ENCODE data around the gene SCAF4. TPM values are rescaled to one million over a fixed set of nuclear protein-coding genes. Genes with fewer than 3 reads are reported as not detected.
A peak's percentile ranks its signal among the peaks of the same experiment; 100 is the strongest.
"Not testable (repeated sequence)": the region's sequence is repeated elsewhere in the genome, so short reads cannot be mapped to it uniquely, and the experiment has no call there.

SCAF4 gene
- total RNA-seq, 1 experiment from 2014 or later: 41.9 TPM

DNA sequence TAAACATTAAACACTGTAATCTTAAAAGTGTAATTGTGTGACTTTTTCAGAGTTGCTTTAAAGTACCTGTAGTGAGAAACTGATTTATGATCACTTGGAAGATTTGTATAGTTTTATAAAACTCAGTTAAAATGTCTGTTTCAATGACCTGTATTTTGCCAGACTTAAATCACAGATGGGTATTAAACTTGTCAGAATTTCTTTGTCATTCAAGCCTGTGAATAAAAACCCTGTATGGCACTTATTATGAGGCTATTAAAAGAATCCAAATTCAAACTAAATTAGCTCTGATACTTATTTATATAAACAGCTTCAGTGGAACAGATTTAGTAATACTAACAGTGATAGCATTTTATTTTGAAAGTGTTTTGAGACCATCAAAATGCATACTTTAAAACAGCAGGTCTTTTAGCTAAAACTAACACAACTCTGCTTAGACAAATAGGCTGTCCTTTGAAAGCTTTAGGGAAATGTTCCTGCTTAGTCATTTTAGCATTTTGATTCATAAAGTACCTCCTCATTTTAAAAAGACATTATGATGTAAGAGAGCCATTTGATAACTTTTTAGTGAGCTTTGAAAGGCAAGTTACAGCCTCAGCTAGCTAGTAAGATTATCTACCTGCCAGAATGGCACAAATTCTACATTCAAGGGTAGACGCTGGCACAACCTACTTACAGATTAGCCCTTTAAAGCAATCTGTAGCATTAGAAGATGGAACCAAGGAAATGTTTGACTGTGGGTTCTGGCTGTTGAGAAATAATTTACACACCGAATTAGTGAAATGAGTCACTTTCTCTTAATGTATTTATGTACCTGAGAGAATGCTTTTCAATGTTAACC is 63.0 kb downstream of the SCAF4 start:
- H3K36me3 Mint-ChIP-seq (ENCODE audit: insufficient read depth, unreplicated experiment): peaks cover 79% of the 10 kb centered on the region
- peak overlapping the region; percentile 40 for H3K27ac Mint-ChIP-seq (ENCODE audit: low read depth, unreplicated experiment)
- TF ChIP-seq, protein P1, sequence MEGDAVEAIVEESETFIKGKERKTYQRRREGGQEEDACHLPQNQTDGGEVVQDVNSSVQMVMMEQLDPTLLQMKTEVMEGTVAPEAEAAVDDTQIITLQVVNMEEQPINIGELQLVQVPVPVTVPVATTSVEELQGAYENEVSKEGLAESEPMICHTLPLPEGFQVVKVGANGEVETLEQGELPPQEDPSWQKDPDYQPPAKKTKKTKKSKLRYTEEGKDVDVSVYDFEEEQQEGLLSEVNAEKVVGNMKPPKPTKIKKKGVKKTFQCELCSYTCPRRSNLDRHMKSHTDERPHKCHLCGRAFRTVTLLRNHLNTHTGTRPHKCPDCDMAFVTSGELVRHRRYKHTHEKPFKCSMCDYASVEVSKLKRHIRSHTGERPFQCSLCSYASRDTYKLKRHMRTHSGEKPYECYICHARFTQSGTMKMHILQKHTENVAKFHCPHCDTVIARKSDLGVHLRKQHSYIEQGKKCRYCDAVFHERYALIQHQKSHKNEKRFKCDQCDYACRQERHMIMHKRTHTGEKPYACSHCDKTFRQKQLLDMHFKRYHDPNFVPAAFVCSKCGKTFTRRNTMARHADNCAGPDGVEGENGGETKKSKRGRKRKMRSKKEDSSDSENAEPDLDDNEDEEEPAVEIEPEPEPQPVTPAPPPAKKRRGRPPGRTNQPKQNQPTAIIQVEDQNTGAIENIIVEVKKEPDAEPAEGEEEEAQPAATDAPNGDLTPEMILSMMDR (IDR thresholded peaks at IDR 0.05; ENCODE audit: unreplicated experiment): no peak
- H3K27me3 Mint-ChIP-seq (ENCODE audit: insufficient read depth, unreplicated experiment): no peaks in the 10 kb centered on the region
- H3K9me3 Mint-ChIP-seq (ENCODE audit: unreplicated experiment): no peaks in the 10 kb centered on the region
- H3K4me1 Mint-ChIP-seq (ENCODE audit: insufficient read depth, unreplicated experiment): peaks cover 17% of the 10 kb centered on the region
- no peak for DNase-seq (ENCODE audit: unreplicated experiment)
- H3K4me3 Mint-ChIP-seq (ENCODE audit: unreplicated experiment): no peak overlapping the region
- BruUV-seq (replicated peaks): no TSS peak
- intact Hi-C loops (cut with micrococcal nuclease): no loop called here
- ChIA-PET POLR2A (interaction anchor here (1.0 to 1.9 kb wide), 7 partner anchors 9 to 470 kb away, joined by 4 to 5 read pairs (median 4); partner anchors contain the start of gene SOD1), CTCF (interaction anchor here (0.6 kb wide), 1 partner anchor 488 kb away, joined by 3 read pairs; no protein-coding TSS in a partner anchor)

GRCh38 chr21:31667639-31668038 is 64.3 kb downstream of the SCAF4 start:
- Mint-ChIP-seq H3K4me1 (ENCODE audit: insufficient read depth, unreplicated experiment) (peaks cover 17% of the 10 kb centered on the region), H3K9me3 (ENCODE audit: unreplicated experiment) (no peaks in the 10 kb centered on the region), H3K4me3 (ENCODE audit: unreplicated experiment) (no peak overlapping the region), H3K27ac (ENCODE audit: low read depth, unreplicated experiment) (no peak overlapping the region), H3K27me3 (ENCODE audit: insufficient read depth, unreplicated experiment) (no peaks in the 10 kb centered on the region), H3K36me3 (ENCODE audit: insufficient read depth, unreplicated experiment) (peaks cover 91% of the 10 kb centered on the region)
- ChIA-PET POLR2A (interaction anchor here (0.9 kb wide), 1 partner anchor 9 kb away, joined by 3 read pairs; no protein-coding TSS in a partner anchor), CTCF (no interaction called here)
- intact Hi-C loops (cut with micrococcal nuclease): no loop called here
- TF ChIP-seq, protein P1 (IDR thresholded peaks at IDR 0.05; ENCODE audit: unreplicated experiment): no peak
- BruUV-seq (replicated peaks): no TSS peak
- DNase-seq (ENCODE audit: unreplicated experiment): no peak

DNA sequence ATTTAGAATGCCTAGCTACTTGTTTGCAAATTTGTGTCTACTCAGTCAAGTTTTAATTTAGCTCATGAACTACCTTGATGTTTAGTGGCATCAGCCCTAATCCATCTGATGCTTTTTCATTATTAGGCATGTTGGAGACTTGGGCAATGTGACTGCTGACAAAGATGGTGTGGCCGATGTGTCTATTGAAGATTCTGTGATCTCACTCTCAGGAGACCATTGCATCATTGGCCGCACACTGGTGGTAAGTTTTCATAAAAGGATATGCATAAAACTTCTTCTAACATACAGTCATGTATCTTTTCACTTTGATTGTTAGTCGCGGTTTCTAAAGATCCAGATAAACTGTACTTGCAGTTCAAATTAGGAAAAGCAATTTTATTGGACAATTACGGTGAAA is 64.8 kb downstream of the SCAF4 start:
- peaks cover 17% of the 10 kb centered on the region for H3K4me1 Mint-ChIP-seq (ENCODE audit: insufficient read depth, unreplicated experiment)
- POLR2A ChIA-PET: interaction anchor here (0.7 to 1.7 kb wide), 4 partner anchors 8 to 1176 kb away, joined by 3 to 4 read pairs (median 3); no protein-coding TSS in a partner anchor
- no peak overlapping the region for H3K4me3 Mint-ChIP-seq (ENCODE audit: unreplicated experiment)
- intact Hi-C loops (cut with micrococcal nuclease): no loop called here
- CTCF ChIA-PET: interaction anchor here (0.5 kb wide), 2 partner anchors 457 to 610 kb away, joined by 3 to 4 read pairs; no protein-coding TSS in a partner anchor
- no peaks in the 10 kb centered on the region for H3K9me3 Mint-ChIP-seq (ENCODE audit: unreplicated experiment)
- no peak for DNase-seq (ENCODE audit: unreplicated experiment)
- no peaks in the 10 kb centered on the region for H3K27me3 Mint-ChIP-seq (ENCODE audit: insufficient read depth, unreplicated experiment)
- BruUV-seq (replicated peaks): no TSS peak
- H3K36me3 Mint-ChIP-seq (ENCODE audit: insufficient read depth, unreplicated experiment): peaks cover 97% of the 10 kb centered on the region
- TF ChIP-seq, protein P1 (IDR thresholded peaks at IDR 0.05; ENCODE audit: unreplicated experiment): no peak
- H3K27ac Mint-ChIP-seq (ENCODE audit: low read depth, unreplicated experiment): no peak overlapping the region

DNA sequence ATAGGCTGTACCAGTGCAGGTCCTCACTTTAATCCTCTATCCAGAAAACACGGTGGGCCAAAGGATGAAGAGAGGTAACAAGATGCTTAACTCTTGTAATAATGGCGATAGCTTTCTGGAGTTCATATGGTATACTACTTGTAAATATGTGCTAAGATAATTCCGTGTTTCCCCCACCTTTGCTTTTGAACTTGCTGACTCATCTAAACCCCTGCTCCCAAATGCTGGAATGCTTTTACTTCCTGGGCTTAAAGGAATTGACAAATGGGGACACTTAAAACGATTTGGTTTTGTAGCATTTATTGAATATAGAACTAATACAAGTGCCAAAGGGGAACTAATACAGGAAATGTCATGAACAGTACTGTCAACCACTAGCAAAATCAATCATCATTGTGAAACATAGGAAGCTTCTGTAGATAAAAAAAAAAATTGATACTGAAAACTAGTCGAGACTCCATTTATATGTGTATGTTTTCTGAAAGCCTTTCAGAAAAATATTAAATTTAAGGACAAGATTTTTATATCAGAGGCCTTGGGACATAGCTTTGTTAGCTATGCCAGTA is 65.4 kb downstream of the SCAF4 start:
- no peak overlapping the region for H3K4me3 Mint-ChIP-seq (ENCODE audit: unreplicated experiment)
- BruUV-seq (replicated peaks): no TSS peak
- H3K9me3 Mint-ChIP-seq (ENCODE audit: unreplicated experiment): no peaks in the 10 kb centered on the region
- TF ChIP-seq, protein P1 (IDR thresholded peaks at IDR 0.05; ENCODE audit: unreplicated experiment): no peak
- POLR2A ChIA-PET: interaction anchor here (0.7 to 1.7 kb wide), 4 partner anchors 9 to 1176 kb away, joined by 3 to 4 read pairs (median 3); no protein-coding TSS in a partner anchor
- H3K27ac Mint-ChIP-seq (ENCODE audit: low read depth, unreplicated experiment): no peak overlapping the region
- H3K36me3 Mint-ChIP-seq (ENCODE audit: insufficient read depth, unreplicated experiment): peaks cover 98% of the 10 kb centered on the region
- peaks cover 14% of the 10 kb centered on the region for H3K4me1 Mint-ChIP-seq (ENCODE audit: insufficient read depth, unreplicated experiment)
- CTCF ChIA-PET: interaction anchor here (0.5 to 0.7 kb wide), 4 partner anchors 38 to 1800 kb away, joined by 3 to 4 read pairs (median 3); no protein-coding TSS in a partner anchor
- no peak for DNase-seq (ENCODE audit: unreplicated experiment)
- H3K27me3 Mint-ChIP-seq (ENCODE audit: insufficient read depth, unreplicated experiment): no peaks in the 10 kb centered on the region
- intact Hi-C loops (cut with micrococcal nuclease): no loop called here

DNA sequence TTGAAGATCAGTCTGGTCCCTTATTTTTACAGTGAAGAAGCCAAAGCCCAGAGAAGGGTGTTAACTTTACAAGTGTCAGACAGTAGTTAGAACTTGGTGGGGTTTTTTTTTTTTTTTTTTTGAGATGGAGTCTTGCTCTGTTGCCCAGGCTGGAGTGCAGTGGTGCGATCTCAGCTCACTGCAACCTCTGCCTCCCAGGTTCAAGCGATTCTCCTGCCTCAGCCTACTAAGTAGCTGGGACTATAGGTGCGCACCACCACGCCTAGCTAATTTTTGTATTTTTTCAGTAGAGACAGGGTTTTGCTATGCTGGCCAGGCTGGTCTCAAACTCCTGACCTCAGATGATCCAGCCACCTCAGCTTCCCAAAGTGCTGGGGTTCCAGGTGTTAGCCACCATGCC is 66.0 kb downstream of the SCAF4 start:
- CTCF ChIA-PET: interaction anchor here (0.7 kb wide), 1 partner anchor 37 kb away, joined by 3 read pairs; no protein-coding TSS in a partner anchor
- intact Hi-C loops (cut with micrococcal nuclease): not testable (repeated sequence)

More for the DNA sequence above, 66.0 kb downstream of the SCAF4 start:
- not testable (repeated sequence) for BruUV-seq (replicated peaks); H3K27ac Mint-ChIP-seq (ENCODE audit: low read depth, unreplicated experiment); H3K27me3 Mint-ChIP-seq (ENCODE audit: insufficient read depth, unreplicated experiment); DNase-seq (ENCODE audit: unreplicated experiment); H3K4me3 Mint-ChIP-seq (ENCODE audit: unreplicated experiment); H3K9me3 Mint-ChIP-seq (ENCODE audit: unreplicated experiment)
- POLR2A ChIA-PET: interaction anchor here (1.0 to 1.7 kb wide), 2 partner anchors 9 to 10 kb away, joined by 3 to 4 read pairs; no protein-coding TSS in a partner anchor
- H3K4me1 Mint-ChIP-seq (ENCODE audit: insufficient read depth, unreplicated experiment): peaks cover 16% of the 10 kb centered on the region
- peaks cover 97% of the 10 kb centered on the region for H3K36me3 Mint-ChIP-seq (ENCODE audit: insufficient read depth, unreplicated experiment)
